KG1 (cell line): ENCODE data around the gene HDAC4.

Experiments used
- DNase-seq: peaks from one replicate; lab custom pipeline; 2025; lab: John Stamatoyannopoulos, UW

Gene HDAC4

DNA sequence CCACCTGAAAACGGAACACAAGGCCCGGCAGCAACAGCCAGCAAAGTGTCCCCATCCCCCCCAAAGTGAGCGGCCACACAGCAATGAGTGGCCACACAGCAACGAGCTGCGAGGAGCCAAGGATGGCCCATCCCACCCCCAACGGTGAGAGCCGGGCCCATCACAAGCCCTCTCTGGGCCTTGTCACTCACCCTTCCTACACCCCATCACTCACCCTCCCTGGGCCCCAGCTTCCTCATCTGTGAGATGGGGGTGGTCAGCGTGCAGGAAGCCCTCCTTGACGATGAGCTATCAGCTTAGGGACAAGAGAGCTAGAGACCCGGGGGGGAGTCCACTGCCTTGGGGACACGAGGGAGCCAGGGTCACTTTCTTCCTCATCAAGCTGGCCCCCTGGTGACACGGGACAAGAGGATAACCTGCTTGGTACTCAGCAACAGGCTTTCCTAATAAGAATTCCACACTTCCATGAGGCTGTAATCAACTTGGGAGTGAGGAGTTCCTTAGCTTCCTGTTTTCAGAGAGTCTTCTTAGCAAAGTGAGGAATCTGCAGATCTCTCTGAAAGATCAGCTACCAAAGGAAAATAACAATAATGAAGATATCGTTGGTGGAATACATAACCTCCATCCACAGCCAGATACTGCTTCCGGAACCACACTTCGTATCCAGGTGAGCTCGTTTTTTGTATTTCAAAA is 92.8 kb downstream of the HDAC4 start:
- DNase-seq = no peak

DNA sequence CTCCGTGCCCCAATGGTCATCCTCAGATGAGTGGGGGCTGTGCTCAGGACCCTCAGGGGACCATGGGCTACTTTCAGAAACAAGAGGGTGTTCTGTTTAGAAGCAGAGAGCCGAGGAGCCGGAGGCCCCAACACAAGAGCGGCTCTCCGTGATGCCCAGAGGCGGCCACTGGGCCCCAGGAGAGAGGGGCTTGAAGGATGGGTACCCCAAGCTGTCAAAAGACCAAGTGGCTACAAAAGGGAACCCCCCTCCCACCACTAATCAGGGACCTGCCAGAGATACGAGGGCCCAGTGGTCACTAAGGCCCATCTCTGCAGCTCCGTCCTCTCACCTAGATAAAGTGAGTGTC is 93.6 kb downstream of the HDAC4 start:
- no peak for DNase-seq

DNA sequence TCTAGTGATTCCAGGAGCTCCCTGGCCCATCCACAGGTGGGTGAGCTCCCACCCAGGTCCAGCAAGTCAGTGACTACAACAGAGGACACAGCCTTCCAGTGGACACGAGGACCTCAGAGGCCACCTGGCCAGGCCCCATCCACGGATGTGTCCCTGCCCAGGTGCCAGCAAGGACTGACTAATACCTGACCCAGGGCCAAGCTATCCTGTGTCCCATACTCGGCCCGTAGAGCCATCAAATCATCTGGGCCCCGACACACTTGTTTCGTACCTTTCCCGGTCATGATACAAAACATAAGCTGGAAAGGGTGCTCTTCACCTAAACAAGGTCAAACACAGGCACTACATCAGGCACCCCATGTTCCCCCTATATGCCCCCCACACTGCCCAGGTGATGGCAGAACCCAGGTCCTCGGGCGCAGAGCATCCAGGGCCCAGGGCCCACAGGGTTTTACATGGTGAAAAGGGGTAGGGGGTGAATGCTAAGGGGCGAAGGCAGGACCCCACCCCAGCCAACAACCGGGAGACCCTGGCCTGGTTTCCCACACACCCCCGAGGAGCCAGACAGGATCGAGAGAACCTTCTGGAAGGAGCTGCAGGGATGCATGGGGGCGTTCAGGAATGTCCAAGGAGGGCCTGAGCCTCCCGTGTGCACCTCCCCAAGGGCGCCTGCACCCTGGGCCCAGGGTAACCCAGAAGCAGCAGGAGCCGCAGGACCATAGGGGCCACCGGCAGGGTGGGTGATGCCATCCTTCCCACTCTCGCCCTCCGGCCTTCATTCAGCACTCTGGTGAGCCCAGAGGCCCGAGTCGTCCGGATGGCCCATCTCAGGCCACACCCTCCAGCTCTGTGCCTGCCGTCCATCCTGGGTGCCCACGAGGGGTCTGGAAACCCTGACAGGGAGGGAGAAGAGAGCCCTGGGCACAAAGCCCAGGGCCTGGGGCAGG is 94.3 kb downstream of the HDAC4 start:
- DNase-seq = no peak

DNA sequence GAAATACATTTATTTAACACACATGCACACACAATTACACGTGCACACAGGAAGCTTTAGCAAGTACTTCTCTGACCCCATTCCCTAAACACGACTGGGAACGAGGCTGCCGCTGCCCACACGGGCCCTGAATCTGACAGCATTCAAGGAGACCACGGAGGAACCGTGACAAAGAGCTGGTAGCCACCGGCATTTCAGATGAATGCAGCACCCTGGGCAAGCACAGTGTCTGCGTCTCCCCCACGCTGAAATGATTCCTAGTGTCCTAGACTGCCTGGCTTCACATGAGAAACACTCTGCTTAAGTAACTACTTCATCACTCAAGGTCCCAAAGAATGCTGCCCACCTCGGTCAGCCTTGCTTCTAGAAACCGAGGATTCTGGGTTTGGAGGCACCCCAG is 95.0 kb downstream of the HDAC4 start:
- DNase-seq = no peak

DNA sequence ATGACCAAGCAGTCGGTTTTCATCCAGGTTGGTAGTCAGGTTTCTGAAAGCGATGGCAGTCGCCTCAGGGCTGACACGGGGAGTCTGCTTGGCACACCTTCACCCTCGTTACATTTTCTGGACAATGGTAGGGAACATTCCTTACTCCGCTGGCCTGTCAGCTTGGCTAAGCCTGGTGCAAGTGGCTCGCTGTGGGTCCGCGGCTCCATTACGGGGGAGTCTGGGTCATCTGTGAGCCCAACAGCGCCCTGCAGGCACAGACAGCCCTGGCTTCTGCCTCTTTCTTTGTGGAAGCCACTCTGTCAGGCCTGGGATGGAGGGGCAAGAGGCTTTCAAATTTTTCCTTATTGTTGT is 95.6 kb downstream of the HDAC4 start:
- no peak for DNase-seq

DNA sequence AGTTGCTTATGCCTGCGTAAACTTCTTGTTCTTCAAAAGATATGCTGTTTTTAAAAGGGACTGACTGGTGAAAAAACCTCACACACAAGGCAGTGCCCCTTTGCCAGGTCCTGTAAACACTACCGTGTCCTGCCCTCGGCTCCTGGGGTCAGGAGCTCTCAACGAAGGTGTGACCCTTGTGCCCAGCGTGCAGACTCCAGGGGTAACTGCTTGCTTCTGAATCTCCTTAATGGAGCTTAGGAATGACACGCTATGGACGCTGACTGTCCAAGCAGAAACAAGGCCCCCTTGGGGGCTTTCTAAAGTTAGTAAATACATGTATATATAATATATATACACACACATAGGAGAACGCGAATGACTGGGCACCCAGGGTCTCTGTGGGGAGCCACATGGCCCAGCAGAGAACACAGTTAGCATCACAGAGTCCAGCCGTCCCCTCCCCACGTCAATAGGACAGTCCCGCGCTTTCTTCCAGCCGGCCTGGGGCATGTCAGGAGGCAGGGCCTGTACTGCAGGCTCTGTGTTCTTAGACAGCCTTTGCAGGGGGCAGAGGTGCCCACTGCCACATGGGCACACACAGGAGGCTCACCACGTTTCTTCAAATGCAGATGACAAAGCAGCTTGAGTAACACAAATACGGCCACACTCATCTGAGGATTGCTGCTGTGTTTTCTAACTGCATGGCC is 96.1 kb downstream of the HDAC4 start:
- no peak for DNase-seq

DNA sequence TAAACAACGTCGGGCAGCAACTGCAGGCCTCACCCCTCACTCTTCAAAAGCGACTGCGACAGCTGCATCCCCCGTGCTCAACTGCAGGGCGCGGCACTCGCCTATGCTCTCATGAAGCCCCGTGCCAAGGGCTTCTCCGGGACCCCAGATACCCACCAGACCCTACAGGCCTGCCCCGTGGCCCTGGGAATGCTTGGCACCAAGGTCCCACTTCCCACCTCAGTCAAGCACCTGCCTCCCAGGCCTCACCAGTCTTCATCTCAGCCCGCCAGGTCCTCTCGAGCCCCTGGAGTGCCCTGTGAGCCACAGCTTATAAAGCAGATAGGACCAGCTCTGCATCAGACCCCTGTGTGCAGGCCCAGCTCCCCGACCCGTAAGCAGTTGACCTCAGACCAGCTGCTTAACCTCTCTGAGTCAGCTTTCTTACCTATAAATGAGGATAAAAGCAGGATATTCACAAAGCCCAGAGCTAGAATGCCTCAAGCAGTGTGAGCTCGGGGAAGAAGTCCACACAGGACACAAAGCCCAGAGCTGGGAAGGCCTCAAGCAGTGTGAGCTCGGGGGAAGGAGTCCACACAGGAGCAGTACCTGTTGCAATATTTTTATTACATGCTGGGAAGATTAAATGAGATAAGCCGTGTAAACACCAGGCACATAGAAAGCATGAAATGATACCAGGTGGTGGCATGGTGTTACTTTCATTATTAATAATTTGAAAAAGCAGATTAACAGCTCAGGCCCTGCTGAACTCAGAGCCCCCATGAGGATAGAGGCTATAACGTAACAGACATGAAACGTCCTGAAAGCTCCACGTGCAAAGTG is 96.9 kb downstream of the HDAC4 start:
- DNase-seq = no peak

DNA sequence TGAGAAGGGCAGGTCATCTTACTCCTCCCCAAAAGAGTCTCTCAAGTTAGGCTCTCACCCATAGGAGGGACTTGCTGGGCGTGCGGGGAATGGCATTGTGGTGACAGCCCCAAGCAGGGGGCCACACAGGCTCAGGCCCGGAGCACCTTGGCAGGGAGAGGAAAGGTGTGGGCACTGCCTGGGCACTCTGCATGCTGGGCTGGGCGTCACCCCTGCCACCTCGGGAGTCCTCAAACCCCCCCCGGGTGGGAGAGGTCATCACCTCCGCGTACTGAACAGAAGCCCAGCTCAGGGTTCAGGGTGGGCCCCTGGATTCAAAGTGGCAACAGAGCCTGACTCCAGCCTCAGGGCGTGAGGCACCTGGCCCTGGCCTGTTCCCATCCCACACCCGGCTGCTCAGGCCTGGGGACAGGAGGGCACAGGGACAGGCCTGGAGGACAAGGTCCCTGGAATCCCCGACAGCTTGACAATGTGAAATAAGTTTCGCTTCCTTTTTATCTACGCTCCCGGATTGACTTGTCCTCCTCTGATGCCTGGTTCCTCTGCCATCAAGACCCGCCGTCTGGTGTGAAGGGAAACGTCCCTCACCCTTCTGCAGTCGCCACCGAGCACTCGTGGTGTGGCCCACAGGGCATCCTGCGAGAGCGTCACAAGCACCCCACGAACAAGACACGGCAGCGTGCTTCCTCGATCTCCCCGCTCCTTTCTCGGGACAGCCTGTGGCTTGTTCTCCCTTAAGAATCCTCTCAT is 97.8 kb downstream of the HDAC4 start:
- no peak for DNase-seq

DNA sequence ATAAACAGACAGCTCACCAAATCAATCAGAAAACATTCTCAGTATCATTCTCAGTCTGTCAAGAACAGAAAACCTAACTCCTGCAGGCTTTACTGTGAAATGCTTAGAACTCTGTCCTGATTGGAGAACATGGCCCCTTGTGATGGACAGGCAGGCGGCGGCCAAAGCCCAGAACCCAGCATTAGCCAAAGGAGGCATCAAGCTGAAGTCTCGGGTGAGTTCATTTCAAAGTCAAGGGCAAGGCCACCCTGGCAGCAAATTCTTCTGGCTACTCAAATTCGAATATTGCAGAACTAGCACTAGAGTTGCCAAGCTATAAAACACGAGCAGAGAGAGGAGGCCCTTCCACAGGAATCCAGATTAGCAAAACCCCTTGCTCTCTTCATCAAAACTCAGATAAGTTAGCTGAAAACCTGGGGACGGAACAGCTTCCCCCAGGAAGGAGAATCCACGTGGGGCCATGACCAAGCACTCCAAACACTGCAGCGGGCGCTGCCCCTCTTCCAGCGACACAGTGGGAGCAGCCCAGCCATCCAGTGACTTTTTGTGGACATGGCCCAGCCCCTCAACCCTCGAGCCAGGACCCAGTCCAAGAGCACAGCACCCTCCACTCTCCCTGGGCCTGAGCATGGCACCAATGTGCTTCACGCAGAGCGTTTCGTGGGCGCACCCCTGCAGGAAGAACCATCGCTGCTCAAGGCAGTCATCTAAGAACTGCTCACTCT is 98.6 kb downstream of the HDAC4 start:
- no peak for DNase-seq

DNA sequence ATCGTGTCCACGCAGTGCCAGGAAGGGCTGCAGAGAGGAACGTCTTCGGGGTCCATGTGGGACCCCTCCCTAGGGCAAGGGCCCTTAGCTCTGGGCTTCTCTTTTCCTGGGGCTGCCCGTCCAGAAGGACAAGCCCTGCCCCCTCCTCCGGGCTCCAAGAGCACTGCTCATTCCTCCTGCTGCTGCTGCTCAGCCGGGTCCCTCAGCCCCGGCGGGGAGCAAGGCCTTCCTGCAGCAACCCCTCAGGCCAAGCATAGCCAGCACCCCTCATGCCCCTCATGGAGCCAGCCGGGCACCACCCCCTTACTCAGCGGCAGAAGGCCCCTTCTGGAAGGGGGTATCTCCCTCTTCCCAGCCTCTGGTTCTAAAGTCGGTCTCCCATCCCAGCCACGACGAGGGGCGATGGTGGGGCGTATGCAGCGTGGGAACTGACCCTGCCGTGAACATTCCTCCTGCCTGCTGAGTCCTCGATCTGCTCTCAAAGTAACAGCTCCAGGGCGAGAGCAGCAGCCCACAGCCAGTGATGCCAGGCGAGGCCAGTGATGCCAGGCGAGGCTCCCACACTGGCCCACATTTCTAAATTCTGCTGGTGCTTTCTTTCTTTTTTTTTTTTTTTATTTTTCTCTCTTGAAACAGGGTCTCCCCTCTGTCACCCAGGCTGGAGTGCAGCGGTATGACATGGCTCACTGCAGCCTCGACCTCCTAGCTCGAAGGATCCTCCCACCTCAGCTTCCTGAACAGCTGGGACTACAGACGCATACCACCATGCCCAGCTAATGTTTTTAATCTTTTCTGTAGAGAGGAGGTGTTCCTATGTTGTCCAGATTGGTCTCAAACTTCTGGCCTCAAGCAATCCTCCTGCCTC is 99.7 kb downstream of the HDAC4 start:
- no peak for DNase-seq

DNA sequence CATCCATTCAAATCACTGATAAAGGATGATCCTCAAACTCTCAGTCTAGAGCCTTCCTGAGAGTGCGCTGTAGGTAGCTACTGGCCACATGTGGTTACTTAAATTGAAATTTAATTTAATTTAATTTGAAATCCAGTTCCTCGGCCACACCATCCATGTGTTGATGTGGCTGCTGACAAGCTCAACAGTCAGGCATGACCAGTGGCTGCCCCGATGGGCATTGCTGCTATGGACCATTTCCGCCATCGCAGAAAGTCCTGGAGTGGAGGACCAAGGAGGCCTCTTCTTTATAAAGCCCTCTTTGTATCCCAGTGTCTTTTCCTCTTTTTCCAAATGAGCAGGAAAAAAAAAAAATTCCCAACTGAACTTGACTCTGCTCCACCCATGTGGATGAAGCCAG is 100.6 kb downstream of the HDAC4 start:
- DNase-seq = no peak

DNA sequence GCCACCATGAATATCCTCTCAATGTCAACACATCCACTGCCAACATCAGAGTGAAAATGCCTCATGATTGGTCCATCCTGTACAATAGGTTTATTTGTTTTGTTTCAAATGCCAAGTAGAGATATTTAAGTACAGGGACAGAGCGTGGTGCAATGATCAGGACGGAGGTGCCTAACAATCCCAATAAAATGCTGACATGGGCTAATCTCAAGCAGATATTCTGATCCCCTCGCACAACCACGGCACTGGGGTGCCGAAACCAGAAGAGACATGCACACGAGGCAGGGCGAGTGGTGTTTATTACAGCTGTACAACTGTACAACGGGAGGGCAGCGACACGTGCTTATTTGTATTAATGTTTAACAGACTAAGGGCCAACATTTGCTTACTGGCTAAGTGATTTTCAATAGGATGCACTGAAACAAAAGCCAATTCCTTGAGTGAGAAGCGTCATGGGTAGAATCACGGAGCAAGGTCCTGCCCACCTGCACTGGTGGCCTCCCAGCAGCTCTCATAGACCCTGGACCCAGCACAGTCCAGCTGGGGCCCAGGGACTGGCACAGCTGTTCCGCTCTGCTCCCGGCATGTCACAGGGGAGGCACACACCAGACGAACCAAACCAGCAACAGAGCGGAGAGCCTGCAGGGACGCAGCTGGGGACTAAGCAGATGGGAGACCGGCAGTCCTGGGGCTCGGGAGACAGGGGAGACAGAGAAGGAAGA is 101.4 kb downstream of the HDAC4 start:
- no peak for DNase-seq

DNA sequence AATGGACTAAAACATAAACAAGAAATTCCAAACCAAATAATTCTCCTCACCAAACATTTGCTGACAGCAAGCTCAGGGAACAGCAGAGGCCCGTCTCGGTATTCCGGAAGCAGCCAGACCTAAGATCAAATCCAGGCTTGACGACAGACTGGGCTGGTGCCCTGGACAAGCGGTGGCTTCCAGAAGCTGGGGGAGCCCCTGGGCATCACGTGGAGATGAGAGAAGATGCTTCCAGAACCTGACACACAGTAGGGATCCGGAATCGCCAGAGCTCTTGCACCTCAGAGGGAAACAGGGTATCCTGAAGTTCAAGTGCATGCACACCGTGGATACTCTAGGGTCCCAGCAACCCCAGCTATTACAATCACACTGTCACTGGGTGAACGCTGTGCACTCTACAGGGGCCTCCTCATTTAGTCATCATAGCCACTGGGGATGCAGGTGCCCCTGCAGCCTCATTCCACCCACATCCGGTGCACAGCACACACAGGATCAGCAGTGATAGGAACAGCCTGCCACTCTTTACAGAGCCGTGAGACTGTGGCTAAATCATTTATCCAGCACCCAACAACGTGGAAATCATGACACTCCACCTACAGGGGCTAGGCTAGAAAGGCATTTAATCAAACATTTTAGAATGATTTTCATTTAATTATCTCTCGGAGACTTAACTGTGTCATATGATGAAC is 102.6 kb downstream of the HDAC4 start:
- DNase-seq = no peak

DNA sequence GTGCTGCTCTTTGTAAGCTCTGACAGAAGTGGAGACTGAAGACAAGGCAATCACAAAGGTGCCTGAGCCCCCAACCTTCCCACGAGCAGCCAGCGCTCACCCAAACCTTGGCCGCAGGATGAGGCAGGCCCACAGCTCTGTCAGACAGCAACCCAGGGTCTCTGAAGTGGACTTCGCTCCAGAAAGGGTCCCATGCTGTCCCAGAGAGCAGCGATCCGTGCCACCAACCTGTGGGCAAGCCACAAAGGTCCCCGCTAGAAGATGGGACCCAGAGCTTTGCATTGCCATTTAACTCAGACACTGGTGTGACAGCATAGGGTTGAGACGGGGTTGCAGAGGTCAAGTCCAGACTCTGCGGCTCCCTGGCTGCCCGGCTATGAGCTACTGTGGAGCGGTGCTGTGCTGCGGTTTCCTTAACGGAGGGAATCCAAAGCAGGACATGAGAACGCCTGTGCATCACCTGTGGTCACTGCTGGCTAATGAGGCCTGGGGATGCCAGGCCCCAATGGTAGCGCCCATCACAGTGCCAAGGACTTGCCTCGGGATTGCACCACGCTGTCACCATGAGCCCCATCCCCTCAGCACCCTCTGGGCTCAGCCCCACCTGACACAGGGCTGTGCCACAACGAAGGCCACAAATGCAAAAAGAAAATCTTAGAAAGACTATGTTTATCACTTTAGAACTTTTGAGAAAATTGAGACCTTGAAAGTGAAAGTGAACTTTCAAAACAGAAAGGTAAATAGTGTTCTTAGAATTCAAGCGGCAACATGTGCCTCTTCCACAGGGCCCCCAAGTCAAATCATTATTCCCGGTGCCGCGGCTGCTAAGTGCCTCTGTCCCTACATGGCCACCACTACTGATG is 103.4 kb downstream of the HDAC4 start:
- no peak for DNase-seq

DNA sequence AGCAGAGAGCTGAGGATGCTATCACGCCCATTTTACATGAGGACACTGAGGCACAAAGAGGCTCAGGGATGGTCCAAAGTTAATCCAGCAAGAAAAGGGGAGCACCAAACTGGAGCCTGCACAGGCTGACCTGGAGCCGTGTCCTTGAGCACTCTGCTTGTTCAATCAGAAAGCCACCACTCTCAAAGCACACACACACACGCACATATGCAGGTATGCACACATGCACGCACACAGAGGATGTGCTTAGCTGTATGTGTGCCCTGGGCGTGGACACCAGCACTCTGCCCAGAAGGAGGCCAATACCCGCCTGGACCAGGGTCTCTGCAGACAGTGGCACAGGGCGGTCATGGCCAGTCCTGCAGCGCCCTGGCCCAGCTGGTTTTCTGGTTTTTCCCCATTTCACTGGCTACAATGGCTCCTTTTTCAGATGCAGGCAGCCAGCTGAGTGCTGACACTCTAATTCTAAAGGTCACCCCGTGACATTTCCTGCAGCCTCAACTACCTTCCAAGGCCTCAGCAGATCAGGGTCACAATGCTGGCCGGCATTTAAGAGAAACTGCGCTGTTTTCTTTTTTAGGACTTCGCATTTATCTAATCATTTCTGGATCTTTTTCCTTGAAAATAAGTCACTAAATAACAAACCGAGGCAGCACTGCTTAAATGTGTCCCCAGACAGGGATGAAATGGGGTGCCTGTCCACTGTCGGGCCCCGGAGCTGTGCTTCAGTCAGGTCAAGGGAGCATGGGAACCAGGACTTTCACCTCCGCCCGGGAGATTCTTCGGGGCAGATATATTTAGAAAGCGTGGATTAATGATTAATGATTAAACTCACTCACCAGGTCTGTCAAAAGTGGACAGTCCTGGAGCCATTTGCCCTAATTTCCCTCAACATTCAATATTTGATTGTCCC is 104.5 kb downstream of the HDAC4 start:
- DNase-seq = no peak

DNA sequence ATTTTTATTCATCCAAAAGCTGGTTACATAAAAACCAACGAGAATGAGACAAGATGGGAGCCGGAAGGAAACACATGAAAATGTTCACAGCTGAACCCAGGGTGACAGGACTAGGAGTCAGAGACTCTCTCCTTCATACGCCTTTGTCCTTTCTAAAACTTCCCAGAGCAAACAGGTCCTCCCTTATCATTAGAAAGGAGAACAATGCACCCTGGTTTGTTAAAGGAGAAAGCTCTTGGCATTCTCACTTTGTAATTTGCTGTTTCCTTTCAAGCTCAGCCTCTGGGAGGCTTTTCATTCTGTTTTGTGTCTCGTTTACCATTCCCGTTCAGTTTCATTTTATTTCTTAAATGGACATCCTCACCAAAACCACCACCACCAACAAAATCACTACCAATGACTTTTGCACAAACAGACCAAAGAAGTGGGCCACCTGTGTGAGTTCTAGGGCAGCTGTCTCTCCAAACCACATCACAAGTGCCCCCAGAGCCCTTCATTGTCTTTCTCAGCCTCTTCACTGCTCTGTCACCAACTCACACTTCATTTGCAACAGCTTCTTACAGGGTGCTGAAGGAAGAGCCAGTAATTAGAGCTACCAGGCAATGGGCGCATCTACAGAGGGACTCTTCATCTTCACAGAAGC is 105.3 kb downstream of the HDAC4 start:
- DNase-seq = no peak
